H9 (cell line): ENCODE measurements around the gene WDR54. TPM values are rescaled to one million over a fixed set of nuclear protein-coding genes. Genes with fewer than 3 reads are reported as not detected.

Source experiments
- DNase-seq: peaks from one replicate; pipeline ENCODE4 v3.0.0-alpha.2; 2017
- H2AFZ ChIP-seq: one replicate; pipeline ENCODE4 v1.6.1; 2013; ENCODE audit warnings: mild to moderate bottlenecking, low read length, control low read depth, moderate library complexity
- H2AK5ac ChIP-seq: 2 replicates; pipeline ENCODE4 v1.6.1; 2013; ENCODE audit warnings: low read length, control low read depth, mixed read lengths; ENCODE audit not compliant: insufficient read length
- H2BK120ac ChIP-seq: one replicate; pipeline ENCODE4 v1.6.1; 2013; ENCODE audit warnings: low read depth, mild to moderate bottlenecking, low read length, control low read depth, inconsistent platforms; ENCODE audit not compliant: poor library complexity, severe bottlenecking
- H2BK12ac ChIP-seq: 2 replicates; pipeline ENCODE4 v1.6.1; 2013; ENCODE audit warnings: low read length, control low read depth, mixed read lengths, low read depth; ENCODE audit not compliant: insufficient read length
- H2BK15ac ChIP-seq: 2 replicates; pipeline ENCODE4 v1.6.1; 2013; ENCODE audit warnings: low read depth, low read length, control low read depth
- H2BK20ac ChIP-seq: one replicate; pipeline ENCODE4 v1.6.1; 2013; ENCODE audit warnings: low read depth, mild to moderate bottlenecking, low read length, control low read depth, inconsistent platforms; ENCODE audit not compliant: poor library complexity, severe bottlenecking
- H2BK5ac ChIP-seq: 2 replicates; pipeline ENCODE4 v1.6.1; 2013; ENCODE audit warnings: low read length, control low read depth, mixed read lengths; ENCODE audit not compliant: insufficient read length
- H3K14ac ChIP-seq: 2 replicates; pipeline ENCODE4 v1.6.1; 2013; ENCODE audit warnings: low read length, control low read depth; ENCODE audit not compliant: insufficient read depth
- H3K18ac ChIP-seq: 2 replicates; pipeline ENCODE4 v1.6.1; 2013; ENCODE audit warnings: low read depth, mild to moderate bottlenecking, mixed read lengths, low read length, control low read depth; ENCODE audit not compliant: insufficient read length
- H3K23ac ChIP-seq: 2 replicates; pipeline ENCODE4 v1.6.1; 2013; ENCODE audit warnings: low read length, control low read depth, mixed read lengths, low read depth; ENCODE audit not compliant: insufficient read length
- H3K23me2 ChIP-seq: 2 replicates; pipeline ENCODE4 v1.6.1; 2013; ENCODE audit warnings: low read depth, mild to moderate bottlenecking, mixed read lengths, low read length, control low read depth; ENCODE audit not compliant: insufficient read length, poor library complexity, severe bottlenecking
- H3K27ac ChIP-seq: 2 replicates; pipeline ENCODE4 v1.5.1; 2013; ENCODE audit warnings: low read length, control low read depth, mixed read lengths, low read depth; ENCODE audit not compliant: insufficient read length
- H3K27me3 ChIP-seq: 2 replicates; pipeline ENCODE4 v1.6.1; 2013; ENCODE audit warnings: low read length, control low read depth, inconsistent platforms; ENCODE audit not compliant: insufficient read depth
- H3K4ac ChIP-seq: 2 replicates; pipeline ENCODE4 v1.6.1; 2013; ENCODE audit warnings: low read depth, mild to moderate bottlenecking, control low read depth, inconsistent platforms, low read length, moderate library complexity
- H3K4me1 ChIP-seq: 2 replicates; pipeline ENCODE4 v1.6.1; 2013; ENCODE audit warnings: low read length, control low read depth, inconsistent platforms; ENCODE audit not compliant: insufficient read depth
- H3K4me2 ChIP-seq: 2 replicates; pipeline ENCODE4 v1.6.1; 2013; ENCODE audit warnings: low read length, control low read depth, mixed read lengths; ENCODE audit not compliant: insufficient read length, insufficient read depth
- H3K56ac ChIP-seq: 2 replicates; pipeline ENCODE4 v1.6.1; 2013; ENCODE audit warnings: low read depth, mild to moderate bottlenecking, mixed read lengths, low read length, control low read depth; ENCODE audit not compliant: insufficient read length
- H3K79me1 ChIP-seq: 2 replicates; pipeline ENCODE4 v1.6.1; 2013; ENCODE audit warnings: low read depth, mild to moderate bottlenecking, moderate library complexity, low read length, control low read depth, inconsistent platforms; ENCODE audit not compliant: insufficient read depth, poor library complexity, severe bottlenecking
- H3K79me2 ChIP-seq: 2 replicates; pipeline ENCODE4 v1.6.1; 2013; ENCODE audit warnings: low read length, control low read depth, inconsistent platforms; ENCODE audit not compliant: insufficient read depth
- H3K9ac ChIP-seq: 2 replicates; pipeline ENCODE4 v1.6.1; 2013; ENCODE audit warnings: low read length, control low read depth, mixed read lengths; ENCODE audit not compliant: insufficient read length; ENCODE audit errors: extremely low read depth
- H3K9me3 ChIP-seq: one replicate; pipeline ENCODE4 v1.6.1; 2013; ENCODE audit warnings: low read depth, low read length, inconsistent platforms; ENCODE audit not compliant: control insufficient read depth
- H3T11ph ChIP-seq: one replicate; pipeline ENCODE4 v1.6.1; 2013; ENCODE audit warnings: mild to moderate bottlenecking, low read length, control low read depth, inconsistent platforms
- H4K20me1 ChIP-seq: one replicate; pipeline ENCODE4 v1.6.1; 2013; ENCODE audit not compliant: control insufficient read depth, insufficient read length, insufficient read depth
- H4K5ac ChIP-seq: 2 replicates; pipeline ENCODE4 v1.6.1; 2013; ENCODE audit warnings: low read depth, mild to moderate bottlenecking, mixed read lengths, low read length, control low read depth; ENCODE audit not compliant: insufficient read length
- H4K8ac ChIP-seq: replicated peaks from 2 replicates; pipeline ENCODE4 v1.6.1; 2013; ENCODE audit warnings: low read length, control low read depth, mixed read lengths, low read depth; ENCODE audit not compliant: insufficient read length
- H4K91ac ChIP-seq: 2 replicates; pipeline ENCODE4 v1.6.1; 2013; ENCODE audit warnings: low read depth, mild to moderate bottlenecking, moderate library complexity, mixed read lengths, low read length, control low read depth; ENCODE audit not compliant: insufficient read length
- H3K27ac Mint-ChIP-seq, 3 experiments: 2 replicates in 2 of 3; 3 replicates in 1 of 3; pipeline ENCODE4 v1.8.0; 2020 to 2021; ENCODE audit warnings: mixed read lengths in 3 of 3, mild to moderate bottlenecking in 1 of 3, moderate library complexity in 1 of 3
- H3K27me3 Mint-ChIP-seq: 2 replicates; pipeline ENCODE4 v1.8.0; 2021; ENCODE audit warnings: low read depth, mild to moderate bottlenecking, moderate library complexity, mixed read lengths
- H3K36me3 Mint-ChIP-seq, 3 experiments: 2 replicates in 2 of 3; 3 replicates in 1 of 3; pipeline ENCODE4 v1.8.0; 2020 to 2021; ENCODE audit warnings: low read depth in 3 of 3, mixed read lengths in 3 of 3; ENCODE audit not compliant: insufficient read depth in 1 of 3
- H3K4me1 Mint-ChIP-seq, 2 experiments: 2 replicates each; pipeline ENCODE4 v1.8.0; 2020; ENCODE audit warnings: mixed read lengths in 2 of 2
- H3K4me3 Mint-ChIP-seq, 2 experiments: 2 replicates in 1 of 2; 3 replicates in 1 of 2; pipeline ENCODE4 v1.8.0; 2020 to 2021; ENCODE audit warnings: mild to moderate bottlenecking in 2 of 2, mixed read lengths in 2 of 2, moderate library complexity in 1 of 2
- H3K9me3 Mint-ChIP-seq, 2 experiments: 2 replicates in 1 of 2; 3 replicates in 1 of 2; pipeline ENCODE4 v1.8.0; 2020; ENCODE audit warnings: mild to moderate bottlenecking in 2 of 2, mixed read lengths in 2 of 2, moderate library complexity in 1 of 2
- WGBS: extraction: QIAGEN DNeasy Blood & Tissue Kit; methylation state at CpG from one replicate; pipeline ENCODE4 v1.1.7; 2013; ENCODE audit warnings: missing lambda C conversion rate, low lambda C conversion rate, mixed read lengths; ENCODE audit not compliant: insufficient read length; ENCODE audit errors: extremely low coverage; 5-methylcytosine and 5-hydroxymethylcytosine counted together
- total RNA-seq: library from RNA; stranded (reverse); gene quantifications from 2 replicates; pipeline ENCODE4 v1.2.1, GENCODE V29; 2021
- TF ChIP-seq, protein P1 (sequence below): fragments of 200-600 bp; sonication (generic); conservative IDR thresholded peaks from 3 replicates; pipeline ENCODE4 v1.8.0; 2021; ENCODE audit warnings: antibody characterized with exemption, mild to moderate bottlenecking

The WDR54 gene
- total RNA-seq, 1 experiment from 2014 or later, result 66.4 TPM

- Histone ChIP-seq H3K4me1 (peaks cover 4% of the 10 kb centered on the region; the same call in 1 of the 2 replicates), H3K23ac (no peak overlapping the region), H4K8ac (no peak overlapping the region), H2BK12ac (no peak overlapping the region), H3K4ac (no peak overlapping the region), H3K56ac (no peak overlapping the region), H2BK5ac (no peak overlapping the region), H3K9me3 (no peaks in the 10 kb centered on the region), H3K18ac (no peak overlapping the region), H3K79me2 (peaks cover 18% of the 10 kb centered on the region; the same call in 1 of the 2 replicates), H2BK15ac (no peak overlapping the region), H2BK120ac (no peak overlapping the region), H3K27ac (no peak overlapping the region), H3K27me3 (no peaks in the 10 kb centered on the region), H4K20me1 (no peaks in the 10 kb centered on the region), H4K91ac (no peak overlapping the region), H2AFZ (peak overlapping the region; percentile 93), H3K79me1 (no peaks in the 10 kb centered on the region), H3K23me2 (peaks cover 7% of the 10 kb centered on the region), H3K14ac (no peak overlapping the region), H2AK5ac (no peak overlapping the region), H3T11ph (no peak overlapping the region), H3K4me2 (peak overlapping the region; percentile 96), H3K9ac (no peak overlapping the region), H2BK20ac (no peak overlapping the region), H4K5ac (no peak overlapping the region)
- no CpG with 5 or more reads among the region's 13 CpGs for WGBS
- Mint-ChIP-seq H3K27me3 (peaks cover 1% of the 10 kb centered on the region), H3K4me3 (peak overlapping the region; percentile 84 to 90; a peak in 3 of 5 replicates), H3K27ac (peak overlapping the region in 2 of 3 experiments; percentile 32 to 87; a peak in 2 of 7 replicates), H3K4me1 (peaks cover 0 to 6% of the 10 kb centered on the region in 2 experiments; a peak in 3 of 4 replicates), H3K9me3 (no peaks in the 10 kb centered on the region), H3K36me3 (no peaks in the 10 kb centered on the region)
- DNase-seq, result no peak
- TF ChIP-seq, protein P1, sequence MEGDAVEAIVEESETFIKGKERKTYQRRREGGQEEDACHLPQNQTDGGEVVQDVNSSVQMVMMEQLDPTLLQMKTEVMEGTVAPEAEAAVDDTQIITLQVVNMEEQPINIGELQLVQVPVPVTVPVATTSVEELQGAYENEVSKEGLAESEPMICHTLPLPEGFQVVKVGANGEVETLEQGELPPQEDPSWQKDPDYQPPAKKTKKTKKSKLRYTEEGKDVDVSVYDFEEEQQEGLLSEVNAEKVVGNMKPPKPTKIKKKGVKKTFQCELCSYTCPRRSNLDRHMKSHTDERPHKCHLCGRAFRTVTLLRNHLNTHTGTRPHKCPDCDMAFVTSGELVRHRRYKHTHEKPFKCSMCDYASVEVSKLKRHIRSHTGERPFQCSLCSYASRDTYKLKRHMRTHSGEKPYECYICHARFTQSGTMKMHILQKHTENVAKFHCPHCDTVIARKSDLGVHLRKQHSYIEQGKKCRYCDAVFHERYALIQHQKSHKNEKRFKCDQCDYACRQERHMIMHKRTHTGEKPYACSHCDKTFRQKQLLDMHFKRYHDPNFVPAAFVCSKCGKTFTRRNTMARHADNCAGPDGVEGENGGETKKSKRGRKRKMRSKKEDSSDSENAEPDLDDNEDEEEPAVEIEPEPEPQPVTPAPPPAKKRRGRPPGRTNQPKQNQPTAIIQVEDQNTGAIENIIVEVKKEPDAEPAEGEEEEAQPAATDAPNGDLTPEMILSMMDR, result no peak
Measured at GRCh38 chr2:74392449-74392743, 29.1 kb upstream of the WDR54 start.
